Fibroblast of lung (primary cell): ENCODE results near the gene PRKAA1.

Experiments used
- CTCF ChIP-seq, 2 donors: IDR thresholded peaks in 1 of 2; conservative IDR thresholded peaks in 1 of 2; 1 replicate in 1 of 2; 2 replicates in 1 of 2; pipeline ENCODE4 v1.5.1; 2011 to 2012; ENCODE audit warnings: low read length in 2 of 2, control low read depth in 1 of 2, inconsistent platforms in 1 of 2, low read depth in 1 of 2, mild to moderate bottlenecking in 1 of 2
- EZH2 ChIP-seq: IDR thresholded peaks from 2 replicates; pipeline ENCODE4 v1.5.1; 2012; ENCODE audit warnings: low read length, control low read depth, mild to moderate bottlenecking; ENCODE audit errors: missing control alignments

GRCh38 chr5:40834849-40835787 is 36.9 kb upstream of the PRKAA1 start, which contains the start of gene RPL37:
- TF ChIP-seq CTCF (conservative IDR thresholded peaks at IDR 0.05 in 1 of 2, IDR thresholded peaks at IDR 0.05 in 1 of 2; ENCODE audit: low read depth in 1 of 2, low read length in 2 of 2) (no peak), EZH2 (no peak)
